WTC11 (cell line): Measurements from ENCODE around the gene EIF4E. TPM values are rescaled to one million over a fixed set of nuclear protein-coding genes. Genes with fewer than 3 reads are reported as not detected.

Source experiments
- ATAC-seq: fragments of 200-7000 bp; cut with Tn5 transposase; 2 replicates; pipeline ENCODE4 v1.10.0; 2021; ENCODE audit warnings: mild to moderate bottlenecking, moderate library complexity
- CTCF ChIA-PET: fragments of 300-600 bp; sonication (Branson Sonifier 250); formaldehyde crosslinking; loops from one replicate; lab custom pipeline; 2021; ENCODE audit warnings: antibody characterized with exemption; lab: Charles Lee
- POLR2A ChIA-PET: fragments of 350-600 bp; sonication (Branson Sonifier 250); formaldehyde crosslinking; loops from one replicate; lab custom pipeline; 2021; ENCODE audit warnings: antibody characterized with exemption; lab: Charles Lee
- DNase-seq: peaks from one replicate; pipeline ENCODE4 v3.0.0; 2021; ENCODE audit warnings: low spot score
- H3K27ac Mint-ChIP-seq: 2 replicates; pipeline ENCODE4 v1.8.0; 2021; ENCODE audit warnings: mixed read lengths
- H3K27me3 Mint-ChIP-seq: 2 replicates; pipeline ENCODE4 v1.8.0; 2021; ENCODE audit warnings: low read depth, mild to moderate bottlenecking, moderate library complexity, mixed read lengths
- H3K36me3 Mint-ChIP-seq: 2 replicates; pipeline ENCODE4 v1.8.0; 2021; ENCODE audit warnings: mixed read lengths
- H3K4me1 Mint-ChIP-seq: 2 replicates; pipeline ENCODE4 v1.8.0; 2022; ENCODE audit warnings: mixed read lengths
- H3K4me3 Mint-ChIP-seq: 2 replicates; pipeline ENCODE4 v1.8.0; 2021; ENCODE audit warnings: mild to moderate bottlenecking, moderate library complexity, mixed read lengths
- H3K9me3 Mint-ChIP-seq: 2 replicates; pipeline ENCODE4 v1.8.0; 2021; ENCODE audit warnings: mixed read lengths
- CBFB ChIP-seq: sonication (generic); formaldehyde crosslinking; IDR thresholded peaks from 2 replicates; pipeline ENCODE4 v1.8.1; 2022; ENCODE audit warnings: mild to moderate bottlenecking, low read depth, missing genetic modification reagents
- ESRRA ChIP-seq: sonication (generic); formaldehyde crosslinking; IDR thresholded peaks from 2 replicates; pipeline ENCODE4 v1.8.1; 2022; ENCODE audit warnings: mild to moderate bottlenecking, missing genetic modification reagents, borderline replicate concordance
- FOXJ3 ChIP-seq: sonication (generic); formaldehyde crosslinking; IDR thresholded peaks from 2 replicates; pipeline ENCODE4 v1.9.0; 2021; ENCODE audit warnings: missing genetic modification reagents, mild to moderate bottlenecking, borderline replicate concordance
- FOXP1 ChIP-seq: sonication (generic); formaldehyde crosslinking; IDR thresholded peaks from 2 replicates; pipeline ENCODE4 v1.8.0; 2022; ENCODE audit warnings: missing genetic modification reagents, mild to moderate bottlenecking, moderate library complexity, borderline replicate concordance
- MYBL2 ChIP-seq: sonication (generic); formaldehyde crosslinking; IDR thresholded peaks from 2 replicates; pipeline ENCODE4 v1.8.1; 2023; ENCODE audit warnings: mild to moderate bottlenecking, moderate library complexity, missing genetic modification reagents
- PRRX2 ChIP-seq: fragments of 250-450 bp; sonication (Bioruptor Pico); IDR thresholded peaks from 2 replicates; pipeline ENCODE4 v1.8.0; 2021; ENCODE audit warnings: mild to moderate bottlenecking
- SP1 ChIP-seq: sonication (generic); formaldehyde crosslinking; conservative IDR thresholded peaks from 2 replicates; pipeline ENCODE4 v1.8.1; 2022; ENCODE audit warnings: missing genetic modification reagents
- STAT6 ChIP-seq: sonication (generic); formaldehyde crosslinking; conservative IDR thresholded peaks from 2 replicates; pipeline ENCODE4 v1.8.1; 2023; ENCODE audit warnings: mild to moderate bottlenecking, low read depth, missing genetic modification reagents, moderate library complexity
- ZBTB21 ChIP-seq: sonication (generic); formaldehyde crosslinking; IDR thresholded peaks from 2 replicates; pipeline ENCODE4 v1.8.1; 2023; ENCODE audit warnings: mild to moderate bottlenecking, missing genetic modification reagents, borderline replicate concordance
- ZNF219 ChIP-seq: sonication (generic); formaldehyde crosslinking; IDR thresholded peaks from 2 replicates; pipeline ENCODE4 v1.8.0; 2023; ENCODE audit warnings: missing genetic modification reagents, mild to moderate bottlenecking, borderline replicate concordance
- ZNF232 ChIP-seq: sonication (generic); formaldehyde crosslinking; IDR thresholded peaks from 2 replicates; pipeline ENCODE4 v1.8.0; 2022; ENCODE audit warnings: mild to moderate bottlenecking, missing genetic modification reagents
- ZNF396 ChIP-seq: fragments of 250-450 bp; sonication (Bioruptor Pico); IDR thresholded peaks from 2 replicates; pipeline ENCODE4 v1.8.0; 2021; ENCODE audit warnings: mild to moderate bottlenecking, moderate library complexity, borderline replicate concordance
- ZNF416 ChIP-seq: fragments of 250-450 bp; sonication (Bioruptor Pico); IDR thresholded peaks from 2 replicates; pipeline ENCODE4 v1.9.0; 2021; ENCODE audit warnings: mild to moderate bottlenecking, inconsistent platforms
- ZNF425 ChIP-seq: fragments of 250-450 bp; sonication (Bioruptor Pico); conservative IDR thresholded peaks from 2 replicates; pipeline ENCODE4 v1.9.0; 2021; ENCODE audit warnings: mild to moderate bottlenecking
- total RNA-seq: library from RNA; stranded (reverse); gene quantifications from 3 replicates; pipeline ENCODE4 v1.2.3, GENCODE V29; 2021
- TF ChIP-seq, protein P1 (sequence below): sonication (generic); formaldehyde crosslinking; IDR thresholded peaks from 2 replicates; pipeline ENCODE4 v1.8.0; 2022; ENCODE audit warnings: missing genetic modification reagents
- TF ChIP-seq, protein P2 (sequence below): sonication (generic); formaldehyde crosslinking; IDR thresholded peaks from 2 replicates; pipeline ENCODE4 v1.8.1; 2022; ENCODE audit warnings: mild to moderate bottlenecking, missing genetic modification reagents, moderate library complexity, borderline replicate concordance
- TF ChIP-seq, protein P3 (sequence below): sonication (generic); formaldehyde crosslinking; IDR thresholded peaks from 2 replicates; pipeline ENCODE4 v1.8.0; 2022; ENCODE audit warnings: mild to moderate bottlenecking, missing genetic modification reagents
- TF ChIP-seq, protein P4 (sequence below): sonication (generic); formaldehyde crosslinking; IDR thresholded peaks from 2 replicates; pipeline ENCODE4 v1.8.1; 2023; ENCODE audit warnings: mild to moderate bottlenecking, missing genetic modification reagents

Gene EIF4E
- total RNA-seq, 1 experiment from 2014 or later = 174 TPM

DNA sequence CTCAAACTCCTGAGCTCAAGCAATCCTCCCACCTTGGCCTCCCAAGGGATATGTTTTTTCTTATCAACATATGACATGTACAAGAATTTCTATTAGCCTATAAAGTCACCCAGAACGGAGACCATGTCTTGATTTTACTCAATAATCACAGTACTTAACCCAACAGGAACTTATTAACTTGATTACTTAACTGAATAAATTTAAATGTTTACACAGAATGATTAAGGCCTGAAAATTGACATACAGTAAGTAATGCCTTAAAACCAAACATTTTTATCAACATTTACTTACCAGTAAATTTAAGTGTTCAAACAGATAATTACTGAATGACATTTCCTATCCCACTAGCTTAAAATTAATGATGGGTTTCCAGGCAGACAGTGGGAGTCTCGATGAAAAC lies 25.4 kb downstream of the EIF4E start (continued):
- TF ChIP-seq, protein P1, sequence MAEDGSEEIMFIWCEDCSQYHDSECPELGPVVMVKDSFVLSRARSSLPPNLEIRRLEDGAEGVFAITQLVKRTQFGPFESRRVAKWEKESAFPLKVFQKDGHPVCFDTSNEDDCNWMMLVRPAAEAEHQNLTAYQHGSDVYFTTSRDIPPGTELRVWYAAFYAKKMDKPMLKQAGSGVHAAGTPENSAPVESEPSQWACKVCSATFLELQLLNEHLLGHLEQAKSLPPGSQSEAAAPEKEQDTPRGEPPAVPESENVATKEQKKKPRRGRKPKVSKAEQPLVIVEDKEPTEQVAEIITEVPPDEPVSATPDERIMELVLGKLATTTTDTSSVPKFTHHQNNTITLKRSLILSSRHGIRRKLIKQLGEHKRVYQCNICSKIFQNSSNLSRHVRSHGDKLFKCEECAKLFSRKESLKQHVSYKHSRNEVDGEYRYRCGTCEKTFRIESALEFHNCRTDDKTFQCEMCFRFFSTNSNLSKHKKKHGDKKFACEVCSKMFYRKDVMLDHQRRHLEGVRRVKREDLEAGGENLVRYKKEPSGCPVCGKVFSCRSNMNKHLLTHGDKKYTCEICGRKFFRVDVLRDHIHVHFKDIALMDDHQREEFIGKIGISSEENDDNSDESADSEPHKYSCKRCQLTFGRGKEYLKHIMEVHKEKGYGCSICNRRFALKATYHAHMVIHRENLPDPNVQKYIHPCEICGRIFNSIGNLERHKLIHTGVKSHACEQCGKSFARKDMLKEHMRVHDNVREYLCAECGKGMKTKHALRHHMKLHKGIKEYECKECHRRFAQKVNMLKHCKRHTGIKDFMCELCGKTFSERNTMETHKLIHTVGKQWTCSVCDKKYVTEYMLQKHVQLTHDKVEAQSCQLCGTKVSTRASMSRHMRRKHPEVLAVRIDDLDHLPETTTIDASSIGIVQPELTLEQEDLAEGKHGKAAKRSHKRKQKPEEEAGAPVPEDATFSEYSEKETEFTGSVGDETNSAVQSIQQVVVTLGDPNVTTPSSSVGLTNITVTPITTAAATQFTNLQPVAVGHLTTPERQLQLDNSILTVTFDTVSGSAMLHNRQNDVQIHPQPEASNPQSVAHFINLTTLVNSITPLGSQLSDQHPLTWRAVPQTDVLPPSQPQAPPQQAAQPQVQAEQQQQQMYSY (CRISPR knock-in tag) = no peak
- TF ChIP-seq ZNF425 = no peak

DNA sequence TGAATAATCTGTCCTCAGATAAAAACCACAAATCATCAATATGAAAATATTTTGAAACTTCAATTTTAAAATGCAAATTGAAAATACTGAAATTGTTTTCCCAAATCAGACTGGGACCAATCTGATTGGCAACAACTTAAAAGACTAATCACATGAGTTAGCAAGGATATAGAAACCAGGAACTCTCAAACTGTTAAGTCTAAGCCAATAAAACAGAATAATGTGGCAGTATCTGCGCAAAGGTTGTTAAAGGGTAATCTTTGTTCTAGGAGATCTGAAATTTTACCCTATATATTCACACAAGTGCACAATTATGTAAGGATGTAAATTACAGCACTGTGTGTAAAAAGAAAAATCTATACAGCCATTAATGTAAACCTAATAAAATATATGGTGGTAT lies 29.7 kb downstream of the EIF4E start:
- TF ChIP-seq CBFB (CRISPR knock-in tag) = no peak
- TF ChIP-seq ZNF396 (CRISPR knock-in tag) = no peak
- TF ChIP-seq, protein P2, sequence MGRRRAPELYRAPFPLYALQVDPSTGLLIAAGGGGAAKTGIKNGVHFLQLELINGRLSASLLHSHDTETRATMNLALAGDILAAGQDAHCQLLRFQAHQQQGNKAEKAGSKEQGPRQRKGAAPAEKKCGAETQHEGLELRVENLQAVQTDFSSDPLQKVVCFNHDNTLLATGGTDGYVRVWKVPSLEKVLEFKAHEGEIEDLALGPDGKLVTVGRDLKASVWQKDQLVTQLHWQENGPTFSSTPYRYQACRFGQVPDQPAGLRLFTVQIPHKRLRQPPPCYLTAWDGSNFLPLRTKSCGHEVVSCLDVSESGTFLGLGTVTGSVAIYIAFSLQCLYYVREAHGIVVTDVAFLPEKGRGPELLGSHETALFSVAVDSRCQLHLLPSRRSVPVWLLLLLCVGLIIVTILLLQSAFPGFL (CRISPR knock-in tag) = no peak
- no peak for TF ChIP-seq PRRX2 (CRISPR knock-in tag)
- no peak for TF ChIP-seq ZNF416
- no peak for TF ChIP-seq FOXJ3 (CRISPR knock-in tag)
- TF ChIP-seq ESRRA (CRISPR knock-in tag) = no peak
- TF ChIP-seq SP1 (CRISPR knock-in tag) = no peak
- no peak for TF ChIP-seq FOXP1 (CRISPR knock-in tag)
- TF ChIP-seq ZBTB21 (CRISPR knock-in tag) = no peak
- TF ChIP-seq, protein P3, sequence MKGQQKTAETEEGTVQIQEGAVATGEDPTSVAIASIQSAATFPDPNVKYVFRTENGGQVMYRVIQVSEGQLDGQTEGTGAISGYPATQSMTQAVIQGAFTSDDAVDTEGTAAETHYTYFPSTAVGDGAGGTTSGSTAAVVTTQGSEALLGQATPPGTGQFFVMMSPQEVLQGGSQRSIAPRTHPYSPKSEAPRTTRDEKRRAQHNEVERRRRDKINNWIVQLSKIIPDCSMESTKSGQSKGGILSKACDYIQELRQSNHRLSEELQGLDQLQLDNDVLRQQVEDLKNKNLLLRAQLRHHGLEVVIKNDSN = no peak
- no peak for TF ChIP-seq ZNF232 (CRISPR knock-in tag)
- TF ChIP-seq, protein P1 (CRISPR knock-in tag) = no peak
- TF ChIP-seq, protein P4, sequence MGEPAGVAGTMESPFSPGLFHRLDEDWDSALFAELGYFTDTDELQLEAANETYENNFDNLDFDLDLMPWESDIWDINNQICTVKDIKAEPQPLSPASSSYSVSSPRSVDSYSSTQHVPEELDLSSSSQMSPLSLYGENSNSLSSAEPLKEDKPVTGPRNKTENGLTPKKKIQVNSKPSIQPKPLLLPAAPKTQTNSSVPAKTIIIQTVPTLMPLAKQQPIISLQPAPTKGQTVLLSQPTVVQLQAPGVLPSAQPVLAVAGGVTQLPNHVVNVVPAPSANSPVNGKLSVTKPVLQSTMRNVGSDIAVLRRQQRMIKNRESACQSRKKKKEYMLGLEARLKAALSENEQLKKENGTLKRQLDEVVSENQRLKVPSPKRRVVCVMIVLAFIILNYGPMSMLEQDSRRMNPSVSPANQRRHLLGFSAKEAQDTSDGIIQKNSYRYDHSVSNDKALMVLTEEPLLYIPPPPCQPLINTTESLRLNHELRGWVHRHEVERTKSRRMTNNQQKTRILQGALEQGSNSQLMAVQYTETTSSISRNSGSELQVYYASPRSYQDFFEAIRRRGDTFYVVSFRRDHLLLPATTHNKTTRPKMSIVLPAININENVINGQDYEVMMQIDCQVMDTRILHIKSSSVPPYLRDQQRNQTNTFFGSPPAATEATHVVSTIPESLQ (CRISPR knock-in tag) = no peak
- no peak for TF ChIP-seq MYBL2 (CRISPR knock-in tag)
- no peak for TF ChIP-seq ZNF219 (CRISPR knock-in tag)
- TF ChIP-seq STAT6 (CRISPR knock-in tag) = no peak
- no peaks in the 10 kb centered on the region for H3K9me3 Mint-ChIP-seq
- peaks cover 55% of the 10 kb centered on the region for H3K36me3 Mint-ChIP-seq
- no peak for DNase-seq
- POLR2A ChIA-PET = no interaction called here
- H3K4me1 Mint-ChIP-seq = peaks cover 21% of the 10 kb centered on the region
- H3K27ac Mint-ChIP-seq = peak overlapping the region; percentile 37; the same call in 1 of the 2 replicates
- CTCF ChIA-PET = no interaction called here
- no peaks in the 10 kb centered on the region for H3K27me3 Mint-ChIP-seq
- no peak overlapping the region for H3K4me3 Mint-ChIP-seq
- ATAC-seq = no peak
